HFFc6 (cell line): ENCODE data around the gene THSD7B. TPM values are rescaled to one million over a fixed set of nuclear protein-coding genes. Genes with fewer than 3 reads are reported as not detected.

Experiments used
- DNase-seq: peaks from one replicate; pipeline ENCODE4 v3.0.0-alpha.2; 2018
- H3K27ac Mint-ChIP-seq: 2 replicates; pipeline ENCODE4 v1.8.0; 2020; ENCODE audit warnings: mild to moderate bottlenecking, mixed read lengths
- H3K27me3 Mint-ChIP-seq: 2 replicates; pipeline ENCODE4 v1.8.0; 2021; ENCODE audit warnings: mild to moderate bottlenecking, moderate library complexity, mixed read lengths; ENCODE audit not compliant: insufficient read depth
- H3K36me3 Mint-ChIP-seq: 2 replicates; pipeline ENCODE4 v1.8.0; 2021; ENCODE audit warnings: low read depth, mixed read lengths
- H3K4me1 Mint-ChIP-seq: 2 replicates; pipeline ENCODE4 v1.8.0; 2020; ENCODE audit warnings: low read depth, mixed read lengths
- H3K4me3 Mint-ChIP-seq: 2 replicates; pipeline ENCODE4 v1.8.0; 2020; ENCODE audit warnings: mild to moderate bottlenecking, moderate library complexity, mixed read lengths
- H3K9me3 Mint-ChIP-seq: 2 replicates; pipeline ENCODE4 v1.8.0; 2020; ENCODE audit warnings: mild to moderate bottlenecking, mixed read lengths
- total RNA-seq, 6 experiments: library from RNA; stranded (reverse); fragmentation: NEBNext Ultra II Directional; extraction: Animal tissue kit (Norgen Biotek cat#: 25700); gene quantifications; 2 replicates in 1 of 6; 3 replicates in 5 of 6; pipeline ENCODE4 v1.2.3, GENCODE V29; 2021
- TF ChIP-seq, protein P1 (sequence below): fragments of 200-600 bp; sonication (generic); IDR thresholded peaks from 2 replicates; pipeline ENCODE4 v1.5.0; 2021; ENCODE audit warnings: antibody characterized with exemption, mild to moderate bottlenecking

Gene THSD7B
- total RNA-seq, 6 experiments from 2014 or later = 0.10 to 0.25 (median 0.22) TPM; not detected in 2

- H3K27ac Mint-ChIP-seq = no peak overlapping the region
- TF ChIP-seq, protein P1, sequence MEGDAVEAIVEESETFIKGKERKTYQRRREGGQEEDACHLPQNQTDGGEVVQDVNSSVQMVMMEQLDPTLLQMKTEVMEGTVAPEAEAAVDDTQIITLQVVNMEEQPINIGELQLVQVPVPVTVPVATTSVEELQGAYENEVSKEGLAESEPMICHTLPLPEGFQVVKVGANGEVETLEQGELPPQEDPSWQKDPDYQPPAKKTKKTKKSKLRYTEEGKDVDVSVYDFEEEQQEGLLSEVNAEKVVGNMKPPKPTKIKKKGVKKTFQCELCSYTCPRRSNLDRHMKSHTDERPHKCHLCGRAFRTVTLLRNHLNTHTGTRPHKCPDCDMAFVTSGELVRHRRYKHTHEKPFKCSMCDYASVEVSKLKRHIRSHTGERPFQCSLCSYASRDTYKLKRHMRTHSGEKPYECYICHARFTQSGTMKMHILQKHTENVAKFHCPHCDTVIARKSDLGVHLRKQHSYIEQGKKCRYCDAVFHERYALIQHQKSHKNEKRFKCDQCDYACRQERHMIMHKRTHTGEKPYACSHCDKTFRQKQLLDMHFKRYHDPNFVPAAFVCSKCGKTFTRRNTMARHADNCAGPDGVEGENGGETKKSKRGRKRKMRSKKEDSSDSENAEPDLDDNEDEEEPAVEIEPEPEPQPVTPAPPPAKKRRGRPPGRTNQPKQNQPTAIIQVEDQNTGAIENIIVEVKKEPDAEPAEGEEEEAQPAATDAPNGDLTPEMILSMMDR = no peak
- no peak for DNase-seq
Observed at GRCh38 chr2:137644731-137645130, 879.4 kb downstream of the THSD7B start.

GRCh38 chr2:137654046-137654445 lies 888.7 kb downstream of the THSD7B start:
- H3K4me3 Mint-ChIP-seq = no peak overlapping the region
- H3K27me3 Mint-ChIP-seq = no peaks in the 10 kb centered on the region
- H3K4me1 Mint-ChIP-seq = no peaks in the 10 kb centered on the region

More at GRCh38 chr2:137644731-137645130, 879.4 kb downstream of the THSD7B start:
- Mint-ChIP-seq H3K4me1 (no peaks in the 10 kb centered on the region), H3K9me3 (peaks cover 17% of the 10 kb centered on the region), H3K4me3 (no peak overlapping the region), H3K27me3 (peaks cover 2% of the 10 kb centered on the region; the same call in 1 of the 2 replicates), H3K36me3 (no peaks in the 10 kb centered on the region)

GRCh38 chr2:137655814-137656213 lies 890.5 kb downstream of the THSD7B start:
- TF ChIP-seq, protein P1 = no peak
- no peaks in the 10 kb centered on the region for H3K36me3 Mint-ChIP-seq
- H3K9me3 Mint-ChIP-seq = peaks cover 22% of the 10 kb centered on the region
- no peak overlapping the region for H3K27ac Mint-ChIP-seq
- no peak for DNase-seq
- H3K4me3 Mint-ChIP-seq = no peak overlapping the region
- H3K4me1 Mint-ChIP-seq = no peaks in the 10 kb centered on the region
- no peaks in the 10 kb centered on the region for H3K27me3 Mint-ChIP-seq

More at GRCh38 chr2:137654046-137654445, 888.7 kb downstream of the THSD7B start:
- H3K36me3 Mint-ChIP-seq = no peaks in the 10 kb centered on the region
- no peak for DNase-seq
- no peak overlapping the region for H3K27ac Mint-ChIP-seq
- peaks cover 33% of the 10 kb centered on the region for H3K9me3 Mint-ChIP-seq
- TF ChIP-seq, protein P1 = no peak

DNA sequence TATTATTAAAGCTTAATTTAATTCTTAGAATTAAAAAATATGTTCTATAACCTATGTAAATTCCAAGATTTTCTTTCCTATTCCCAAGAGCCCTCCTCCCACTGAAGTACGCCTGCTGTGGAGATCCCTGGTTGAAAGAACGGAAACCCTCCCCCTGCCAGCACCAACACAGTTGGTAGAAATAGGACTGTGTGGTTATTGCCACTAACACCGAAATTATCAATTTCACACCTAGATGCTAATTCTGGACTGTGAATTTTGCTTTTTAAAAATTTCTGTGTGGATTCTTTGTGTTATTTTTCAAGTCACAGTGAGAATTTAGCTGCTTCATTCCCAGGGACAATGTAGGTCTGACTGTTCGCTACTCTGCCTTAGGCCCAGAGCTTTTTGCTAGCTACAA lies 893.1 kb downstream of the THSD7B start:
- Mint-ChIP-seq H3K27me3 (no peaks in the 10 kb centered on the region), H3K4me1 (no peaks in the 10 kb centered on the region), H3K4me3 (no peak overlapping the region), H3K27ac (no peak overlapping the region), H3K36me3 (no peaks in the 10 kb centered on the region), H3K9me3 (peaks cover 29% of the 10 kb centered on the region)
- TF ChIP-seq, protein P1 = no peak
- no peak for DNase-seq

GRCh38 chr2:137659616-137660015 lies 894.3 kb downstream of the THSD7B start:
- no peaks in the 10 kb centered on the region for H3K4me1 Mint-ChIP-seq
- no peaks in the 10 kb centered on the region for H3K36me3 Mint-ChIP-seq
- no peak overlapping the region for H3K27ac Mint-ChIP-seq
- peaks cover 22% of the 10 kb centered on the region for H3K9me3 Mint-ChIP-seq
- no peak overlapping the region for H3K4me3 Mint-ChIP-seq
- H3K27me3 Mint-ChIP-seq = no peaks in the 10 kb centered on the region
- DNase-seq = peak; percentile 8
- TF ChIP-seq, protein P1 = peak; percentile 37; the same call in 1 of the 2 replicates

- DNase-seq = no peak
- TF ChIP-seq, protein P1 = no peak
- Mint-ChIP-seq H3K4me3 (no peak overlapping the region), H3K27ac (no peak overlapping the region), H3K9me3 (peaks cover 13% of the 10 kb centered on the region; the same call in 1 of the 2 replicates), H3K36me3 (no peaks in the 10 kb centered on the region), H3K4me1 (no peaks in the 10 kb centered on the region), H3K27me3 (no peaks in the 10 kb centered on the region)
Observed at GRCh38 chr2:137670111-137670510, 904.8 kb downstream of the THSD7B start.
